ENCODE results near the gene MRM3.

- TF ChIP-seq POLR2A (IDR thresholded peaks at IDR 0.05), result no peak
- TF ChIP-seq, protein P1, sequence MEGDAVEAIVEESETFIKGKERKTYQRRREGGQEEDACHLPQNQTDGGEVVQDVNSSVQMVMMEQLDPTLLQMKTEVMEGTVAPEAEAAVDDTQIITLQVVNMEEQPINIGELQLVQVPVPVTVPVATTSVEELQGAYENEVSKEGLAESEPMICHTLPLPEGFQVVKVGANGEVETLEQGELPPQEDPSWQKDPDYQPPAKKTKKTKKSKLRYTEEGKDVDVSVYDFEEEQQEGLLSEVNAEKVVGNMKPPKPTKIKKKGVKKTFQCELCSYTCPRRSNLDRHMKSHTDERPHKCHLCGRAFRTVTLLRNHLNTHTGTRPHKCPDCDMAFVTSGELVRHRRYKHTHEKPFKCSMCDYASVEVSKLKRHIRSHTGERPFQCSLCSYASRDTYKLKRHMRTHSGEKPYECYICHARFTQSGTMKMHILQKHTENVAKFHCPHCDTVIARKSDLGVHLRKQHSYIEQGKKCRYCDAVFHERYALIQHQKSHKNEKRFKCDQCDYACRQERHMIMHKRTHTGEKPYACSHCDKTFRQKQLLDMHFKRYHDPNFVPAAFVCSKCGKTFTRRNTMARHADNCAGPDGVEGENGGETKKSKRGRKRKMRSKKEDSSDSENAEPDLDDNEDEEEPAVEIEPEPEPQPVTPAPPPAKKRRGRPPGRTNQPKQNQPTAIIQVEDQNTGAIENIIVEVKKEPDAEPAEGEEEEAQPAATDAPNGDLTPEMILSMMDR (IDR thresholded peaks at IDR 0.05), result no peak
Measured at GRCh38 chr17:795721-796120, 13.6 kb downstream of the MRM3 start.
